Measurements from ENCODE around the gene LYRM1. TPM values are rescaled to one million over a fixed set of nuclear protein-coding genes. Genes with fewer than 3 reads are reported as not detected.
"Not testable (repeated sequence)": the region's sequence is repeated elsewhere in the genome, so short reads cannot be mapped to it uniquely, and the experiment has no call there.

The LYRM1 gene
- total and polyA plus RNA-seq, 10 of the 15 experiments (the other 5 are each of a cell fraction or from before 2014, with no cell fraction given): 18.4 to 54.4 (median 38.0) TPM

- TF ChIP-seq ZBTB4 (CRISPR knock-in tag; IDR thresholded peaks at IDR 0.05) (no peak), SRF (IDR thresholded peaks at IDR 0.05; ENCODE audit: low read depth in 2 of 2, low read length in 2 of 2) (no peak), RELA (IDR thresholded peaks at IDR 0.05; ENCODE audit: borderline replicate concordance, partially characterized antibody) (no peak), FOXM1 (IDR thresholded peaks at IDR 0.05; ENCODE audit: low read depth, low read length) (no peak)
Measured at GRCh38 chr16:20969386-20969785, 68.8 kb downstream of the LYRM1 start (continued).

DNA sequence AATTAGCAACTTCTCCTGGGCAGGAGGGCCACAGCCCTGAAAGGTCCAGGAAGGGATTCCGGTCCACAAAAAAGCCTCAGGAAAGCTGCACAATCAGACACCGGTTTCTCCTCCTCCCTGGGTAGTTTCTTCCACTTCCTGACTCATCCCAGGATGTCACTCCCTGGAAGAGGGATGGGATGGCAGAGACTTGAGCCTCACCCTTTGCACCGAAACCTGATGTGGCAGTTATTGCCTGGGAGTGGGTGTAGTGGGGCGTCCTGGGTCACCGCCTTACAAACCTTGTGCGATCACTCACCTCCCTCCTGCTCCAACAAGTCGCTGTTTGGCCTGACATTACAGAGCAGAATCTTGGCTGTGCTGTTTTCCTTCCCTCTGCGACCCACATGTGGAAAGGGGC, 70.8 kb downstream of the LYRM1 start:
- ChIA-PET RAD21 (ENCODE audit: unreplicated experiment) (no interaction called here), SMC1A (ENCODE audit: uncharacterized antibody, unreplicated experiment) (interaction anchor here (0.6 to 1.5 kb wide), 2 partner anchors 30 to 138 kb away, joined by 3 read pairs; no protein-coding TSS in a partner anchor), POLR2A (no interaction called here), CTCF (no interaction called here)
- ATAC-seq: no peak
- Histone ChIP-seq H3K9me3 (replicated peaks; ENCODE audit: control insufficient read depth, insufficient read depth, low read length) (no peaks in the 10 kb centered on the region), H3K4me3 (no peak overlapping the region), H3K27ac (ENCODE audit: control insufficient read depth, insufficient read depth) (no peak overlapping the region), H3K4me2 (ENCODE audit: control insufficient read depth, insufficient read depth) (no peak overlapping the region), H3K79me2 (ENCODE audit: control insufficient read depth, insufficient read depth, low read length) (no peaks in the 10 kb centered on the region), H3K9ac (ENCODE audit: control insufficient read depth, insufficient read depth, low read length) (no peak overlapping the region), H3K4me1 (ENCODE audit: control insufficient read depth, insufficient read depth, low read length) (no peaks in the 10 kb centered on the region), H3K27me3 (replicated peaks in 1 of 2; ENCODE audit: control insufficient read depth in 2 of 2, insufficient read depth in 2 of 2, low read length in 1 of 2) (no peaks in the 10 kb centered on the region), H4K20me1 (ENCODE audit: control insufficient read depth, insufficient read depth) (no peaks in the 10 kb centered on the region), H3K36me3 (ENCODE audit: control insufficient read depth in 2 of 2, insufficient read depth in 2 of 2, low read length in 1 of 2) (no peaks in the 10 kb centered on the region), H2AFZ (ENCODE audit: control insufficient read depth, low read depth, low read length) (no peak overlapping the region)
- in situ Hi-C loops (cut with MboI) (no loop called here), intact Hi-C loops (cut with micrococcal nuclease; ENCODE audit: unreplicated experiment) (no loop called here)
- no TSS peak for BruUV-seq (replicated peaks)
- FAIRE-seq: no peak
- 68% methylated on average over 8 of the region's 8 CpGs for WGBS (ENCODE audit: insufficient coverage, insufficient replicate concordance, low lambda C conversion rate, missing lambda C conversion rate)
- TF ChIP-seq CEBPB (IDR thresholded peaks at IDR 0.05; ENCODE audit: borderline replicate concordance in 1 of 2, low read depth in 2 of 2, low read length in 2 of 2): no peak
- TF ChIP-seq TCF12 (IDR thresholded peaks at IDR 0.05; ENCODE audit: low read depth, low read length): no peak
- TF ChIP-seq CBX3 (IDR thresholded peaks at IDR 0.05; ENCODE audit: borderline replicate concordance, low read depth): no peak
- TF ChIP-seq POU2F2 (IDR thresholded peaks at IDR 0.05; ENCODE audit: borderline replicate concordance, low read depth, low read length): no peak
- DNase-seq (ENCODE audit: low read depth, low spot score): no peak

DNA sequence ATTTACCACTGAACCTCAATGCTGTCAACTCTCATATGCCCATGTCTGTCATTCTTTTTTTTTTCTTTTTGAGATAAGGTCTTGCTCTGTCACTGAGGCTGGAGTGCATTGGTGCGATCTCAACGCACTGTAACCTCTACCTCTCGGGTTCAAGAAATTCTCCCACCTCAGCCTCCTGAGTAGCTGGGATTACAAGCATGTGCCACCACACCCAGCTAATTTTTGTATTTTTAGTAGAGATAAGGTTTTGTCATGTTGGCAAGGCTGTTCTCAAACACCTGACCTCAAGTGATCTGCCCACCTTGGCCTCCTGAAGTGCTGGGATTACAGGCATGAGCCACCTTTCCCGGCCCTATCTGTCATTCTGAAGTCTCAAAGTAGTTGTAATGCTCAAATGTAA, 72.6 kb downstream of the LYRM1 start:
- SMC1A ChIA-PET (ENCODE audit: uncharacterized antibody, unreplicated experiment); CTCF ChIA-PET; RAD21 ChIA-PET (ENCODE audit: unreplicated experiment); H3K4me1 ChIP-seq (ENCODE audit: control insufficient read depth, insufficient read depth, low read length); H3K27ac ChIP-seq (ENCODE audit: control insufficient read depth, insufficient read depth); H3K9me3 ChIP-seq (replicated peaks; ENCODE audit: control insufficient read depth, insufficient read depth, low read length); BruUV-seq (replicated peaks); intact Hi-C loops (cut with micrococcal nuclease; ENCODE audit: unreplicated experiment); H3K27me3 ChIP-seq (replicated peaks in 1 of 2; ENCODE audit: control insufficient read depth in 2 of 2, insufficient read depth in 2 of 2, low read length in 1 of 2); H3K36me3 ChIP-seq (ENCODE audit: control insufficient read depth in 2 of 2, insufficient read depth in 2 of 2, low read length in 1 of 2); ATAC-seq; H3K4me2 ChIP-seq (ENCODE audit: control insufficient read depth, insufficient read depth); POLR2A ChIA-PET; H3K79me2 ChIP-seq (ENCODE audit: control insufficient read depth, insufficient read depth, low read length); H2AFZ ChIP-seq (ENCODE audit: control insufficient read depth, low read depth, low read length); in situ Hi-C loops (cut with MboI); DNase-seq (ENCODE audit: low read depth, low spot score); H3K9ac ChIP-seq (ENCODE audit: control insufficient read depth, insufficient read depth, low read length); FAIRE-seq; H4K20me1 ChIP-seq (ENCODE audit: control insufficient read depth, insufficient read depth); H3K4me3 ChIP-seq: not testable (repeated sequence)
- 63% methylated on average over 4 of the region's 4 CpGs for WGBS (ENCODE audit: insufficient coverage, insufficient replicate concordance, low lambda C conversion rate, missing lambda C conversion rate)

Data from GM12878 (cell line).